Stomach (tissue), 9 donors: Measurements from ENCODE around the gene COL25A1. TPM values are rescaled to one million over a fixed set of nuclear protein-coding genes. Genes with fewer than 3 reads are reported as not detected.

Source experiments
- DNase-seq, 2 donors: peaks; one replicate each; pipeline versions ENCODE4 v3.0.0 to v3.0.0-alpha.2; 2013 to 2019
- H3K27ac ChIP-seq, 5 donors: fragments of 200-600 bp in 4 of 5; sonication (generic) in 4 of 5; one replicate each; pipeline ENCODE4 v1.5.1; 2013 to 2019; ENCODE audit warnings: mild to moderate bottlenecking in 1 of 5, moderate library complexity in 1 of 5
- H3K27me3 ChIP-seq, 3 donors: fragments of 200-600 bp; sonication (generic); one replicate each; pipeline ENCODE4 v1.5.1; 2017 to 2019; ENCODE audit warnings: mixed run types in 1 of 3
- H3K36me3 ChIP-seq, 4 donors: fragments of 200-600 bp; sonication (generic); 1 replicate in 3 of 4; 2 replicates in 1 of 4; pipeline ENCODE4 v1.5.1; 2016 to 2019
- H3K4me1 ChIP-seq, 4 donors: fragments of 200-600 bp; sonication (generic); one replicate each; pipeline ENCODE4 v1.5.1; 2016 to 2019
- H3K4me3 ChIP-seq, 4 donors: fragments of 200-600 bp; sonication (generic) in 3 of 4; one replicate each; pipeline ENCODE4 v1.5.1; 2016 to 2019; ENCODE audit warnings: mild to moderate bottlenecking in 1 of 4
- H3K9me3 ChIP-seq, 4 donors: fragments of 200-600 bp; sonication (generic); one replicate each; pipeline ENCODE4 v1.5.1; 2016 to 2019
- EP300 ChIP-seq: sonication (generic); formaldehyde crosslinking; IDR thresholded peaks from one replicate; pipeline ENCODE4 v1.6.1; 2017; ENCODE audit warnings: antibody characterized with exemption
- POLR2A ChIP-seq, 4 donors: fragments of 450-650 bp; IDR thresholded peaks; one replicate each; pipeline ENCODE4 v1.6.1; 2016; ENCODE audit warnings: antibody characterized with exemption in 4 of 4, control low read depth in 2 of 4, mild to moderate bottlenecking in 1 of 4, moderate library complexity in 1 of 4
- POLR2AphosphoS5 ChIP-seq, 3 donors: sonication (generic); formaldehyde crosslinking; IDR thresholded peaks; one replicate each; pipeline ENCODE4 v1.6.1; 2016; ENCODE audit warnings: antibody characterized with exemption in 3 of 3
- WGBS, 5 donors: extraction: QIAGEN DNeasy Blood & Tissue Kit in 3 of 5; methylation state at CpG; one replicate each; pipeline versions ENCODE4 v1.1.5 to v1.1.7; 2013 to 2018; 5-methylcytosine and 5-hydroxymethylcytosine counted together
- intact Hi-C: fragments of 100-400 bp; cut with DNase I; formaldehyde crosslinking; loops from one replicate; pipeline ENCODE4 v1.15.1; 2023; ENCODE audit warnings: low total_unique reads
- polyA plus RNA-seq, 3 donors: library from polyadenylated mRNA; stranded (reverse); fragments of 200-250 nt; gene quantifications; one replicate each; pipeline ENCODE4 v1.2.3, GENCODE V29; 2013
- total RNA-seq, 5 donors: library from RNA; depleted of rRNA; stranded (reverse); fragments of >200 nt; gene quantifications; one replicate each; pipeline versions ENCODE4 v1.1.0 to v1.2.3, GENCODE V29; 2014 to 2016
- TF ChIP-seq, protein P1 (sequence below), 7 experiments: fragments of 450-650 bp in 4 of 7; fragments of 200-600 bp in 3 of 7; sonication (generic) in 3 of 7; IDR thresholded peaks; one replicate each; pipeline ENCODE4 v1.5.1; 2016 to 2019; ENCODE audit warnings: antibody characterized with exemption in 7 of 7, control low read depth in 2 of 7, mild to moderate bottlenecking in 1 of 7
- donor health status: healthy with polysubstance abuse.
- donor health status: Bipolar disorder and iron deficiency.
- donor health status: healthy.

Gene COL25A1
- total and polyA plus RNA-seq, 8 donors, result 0.10 to 4.1 (median 1.5) TPM; not detected in 5

GRCh38 chr4:108831886-108832285 lies 470.6 kb downstream of the COL25A1 start:
- no peak overlapping the region for H3K27ac ChIP-seq
- DNase-seq, result no peak
- H3K27me3 ChIP-seq, result no peaks in the 10 kb centered on the region
- no peak for TF ChIP-seq EP300
- TF ChIP-seq POLR2A (IDR thresholded peaks at IDR 0.05), result no peak
- TF ChIP-seq, protein P1, sequence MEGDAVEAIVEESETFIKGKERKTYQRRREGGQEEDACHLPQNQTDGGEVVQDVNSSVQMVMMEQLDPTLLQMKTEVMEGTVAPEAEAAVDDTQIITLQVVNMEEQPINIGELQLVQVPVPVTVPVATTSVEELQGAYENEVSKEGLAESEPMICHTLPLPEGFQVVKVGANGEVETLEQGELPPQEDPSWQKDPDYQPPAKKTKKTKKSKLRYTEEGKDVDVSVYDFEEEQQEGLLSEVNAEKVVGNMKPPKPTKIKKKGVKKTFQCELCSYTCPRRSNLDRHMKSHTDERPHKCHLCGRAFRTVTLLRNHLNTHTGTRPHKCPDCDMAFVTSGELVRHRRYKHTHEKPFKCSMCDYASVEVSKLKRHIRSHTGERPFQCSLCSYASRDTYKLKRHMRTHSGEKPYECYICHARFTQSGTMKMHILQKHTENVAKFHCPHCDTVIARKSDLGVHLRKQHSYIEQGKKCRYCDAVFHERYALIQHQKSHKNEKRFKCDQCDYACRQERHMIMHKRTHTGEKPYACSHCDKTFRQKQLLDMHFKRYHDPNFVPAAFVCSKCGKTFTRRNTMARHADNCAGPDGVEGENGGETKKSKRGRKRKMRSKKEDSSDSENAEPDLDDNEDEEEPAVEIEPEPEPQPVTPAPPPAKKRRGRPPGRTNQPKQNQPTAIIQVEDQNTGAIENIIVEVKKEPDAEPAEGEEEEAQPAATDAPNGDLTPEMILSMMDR (IDR thresholded peaks at IDR 0.05), result no peak
- TF ChIP-seq POLR2AphosphoS5 (IDR thresholded peaks at IDR 0.05), result no peak
- WGBS, 5 donors, result 11 to 36% (median 26%) methylated on average over 3 of the region's 3 CpGs
- no peaks in the 10 kb centered on the region for H3K9me3 ChIP-seq
- H3K4me1 ChIP-seq, result peaks cover 0 to 18% (median 11%) of the 10 kb centered on the region in 4 donors
- H3K4me3 ChIP-seq, result no peak overlapping the region
- no peaks in the 10 kb centered on the region for H3K36me3 ChIP-seq
- intact Hi-C loops, result no loop called here

- DNase-seq, result no peak
- no peaks in the 10 kb centered on the region for H3K36me3 ChIP-seq
- no peaks in the 10 kb centered on the region for H3K27me3 ChIP-seq
- TF ChIP-seq POLR2A (IDR thresholded peaks at IDR 0.05) (no peak), EP300 (no peak), POLR2AphosphoS5 (IDR thresholded peaks at IDR 0.05) (no peak)
- TF ChIP-seq, protein P1 (IDR thresholded peaks at IDR 0.05), result no peak
- intact Hi-C loops, result no loop called here
- 89 to 100% (median 95%) methylated on average over 1 of the region's 1 CpG for WGBS, 5 donors
- H3K9me3 ChIP-seq, result no peaks in the 10 kb centered on the region
- H3K27ac ChIP-seq, result no peak overlapping the region
- no peak overlapping the region for H3K4me3 ChIP-seq
- peaks cover 0 to 18% (median 11%) of the 10 kb centered on the region in 4 donors for H3K4me1 ChIP-seq
Observed at GRCh38 chr4:108831291-108831690, 471.2 kb downstream of the COL25A1 start.

DNA sequence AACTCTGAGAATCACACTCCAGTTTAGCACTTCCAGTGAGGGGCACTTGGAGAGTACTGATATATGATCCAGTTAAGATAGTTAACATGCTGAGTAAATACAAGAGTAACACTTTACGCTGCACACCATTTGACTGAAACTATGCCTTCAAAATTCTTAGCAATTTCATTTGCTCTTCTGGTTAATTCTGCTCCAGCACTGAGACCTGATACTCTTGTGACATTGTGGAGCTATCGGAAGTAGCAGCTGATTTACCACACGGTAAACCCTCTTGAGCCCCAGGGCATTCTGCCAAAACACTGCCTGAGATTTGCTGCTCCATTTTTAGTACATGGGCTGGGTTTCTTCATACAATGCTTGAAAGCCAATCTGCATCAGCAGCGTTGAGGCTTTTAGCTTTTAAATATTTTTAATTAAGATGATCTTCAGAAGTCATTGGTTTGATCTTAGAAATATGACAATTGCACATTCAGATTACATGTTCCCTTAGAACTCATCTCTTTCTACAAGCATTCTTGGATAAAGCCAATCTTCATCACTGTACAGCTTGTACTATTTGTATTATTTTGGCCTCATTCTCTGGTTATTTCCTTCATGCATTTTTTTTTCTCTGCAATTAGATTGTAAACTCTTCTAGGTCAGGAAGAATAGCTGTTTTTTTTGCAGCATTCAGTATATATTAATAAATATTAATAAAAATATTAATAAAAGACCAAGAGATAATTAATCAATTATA lies 471.8 kb downstream of the COL25A1 start:
- WGBS, 5 donors, result 9 to 14% (median 13%) methylated on average over 4 of the region's 4 CpGs
- intact Hi-C loops, result no loop called here
- Histone ChIP-seq H3K36me3 (no peaks in the 10 kb centered on the region), H3K4me3 (no peak overlapping the region), H3K27ac (no peak overlapping the region), H3K9me3 (no peaks in the 10 kb centered on the region), H3K4me1 (peaks cover 0 to 18% (median 11%) of the 10 kb centered on the region in 4 donors), H3K27me3 (no peaks in the 10 kb centered on the region)
- TF ChIP-seq, protein P1 (IDR thresholded peaks at IDR 0.05), result no peak
- TF ChIP-seq POLR2A (IDR thresholded peaks at IDR 0.05) (no peak), POLR2AphosphoS5 (IDR thresholded peaks at IDR 0.05) (peak in 1 of 3 donors; percentile 17), EP300 (no peak)
- DNase-seq, result peak; percentile 61 to 77

- no peak overlapping the region for H3K27ac ChIP-seq
- H3K4me1 ChIP-seq, result peaks cover 0 to 18% (median 11%) of the 10 kb centered on the region in 4 donors
- WGBS, 5 donors, result 56 to 75% (median 66%) methylated on average over 4 of the region's 4 CpGs
- TF ChIP-seq, protein P1 (IDR thresholded peaks at IDR 0.05), result no peak
- TF ChIP-seq EP300 (no peak), POLR2AphosphoS5 (IDR thresholded peaks at IDR 0.05) (no peak), POLR2A (IDR thresholded peaks at IDR 0.05) (no peak)
- H3K4me3 ChIP-seq, result no peak overlapping the region
- no peaks in the 10 kb centered on the region for H3K27me3 ChIP-seq
- H3K9me3 ChIP-seq, result no peaks in the 10 kb centered on the region
- intact Hi-C loops, result no loop called here
- no peaks in the 10 kb centered on the region for H3K36me3 ChIP-seq
- no peak for DNase-seq
Observed at GRCh38 chr4:108829966-108830492, 472.4 kb downstream of the COL25A1 start.
